ENCODE measurements around the gene SLC35F6.
"Not testable (repeated sequence)": the region's sequence is repeated elsewhere in the genome, so short reads cannot be mapped to it uniquely, and the experiment has no call there.

GRCh38 chr2:26795135-26795534 lies 31.1 kb downstream of the SLC35F6 start:
- not testable (repeated sequence) for TF ChIP-seq CTCF (IDR thresholded peaks at IDR 0.05); JUN (CRISPR knock-in tag; IDR thresholded peaks at IDR 0.05); ATF3 (CRISPR knock-in tag; conservative IDR thresholded peaks at IDR 0.05); USF1 (CRISPR knock-in tag; IDR thresholded peaks at IDR 0.05)
- TF ChIP-seq, protein P1, sequence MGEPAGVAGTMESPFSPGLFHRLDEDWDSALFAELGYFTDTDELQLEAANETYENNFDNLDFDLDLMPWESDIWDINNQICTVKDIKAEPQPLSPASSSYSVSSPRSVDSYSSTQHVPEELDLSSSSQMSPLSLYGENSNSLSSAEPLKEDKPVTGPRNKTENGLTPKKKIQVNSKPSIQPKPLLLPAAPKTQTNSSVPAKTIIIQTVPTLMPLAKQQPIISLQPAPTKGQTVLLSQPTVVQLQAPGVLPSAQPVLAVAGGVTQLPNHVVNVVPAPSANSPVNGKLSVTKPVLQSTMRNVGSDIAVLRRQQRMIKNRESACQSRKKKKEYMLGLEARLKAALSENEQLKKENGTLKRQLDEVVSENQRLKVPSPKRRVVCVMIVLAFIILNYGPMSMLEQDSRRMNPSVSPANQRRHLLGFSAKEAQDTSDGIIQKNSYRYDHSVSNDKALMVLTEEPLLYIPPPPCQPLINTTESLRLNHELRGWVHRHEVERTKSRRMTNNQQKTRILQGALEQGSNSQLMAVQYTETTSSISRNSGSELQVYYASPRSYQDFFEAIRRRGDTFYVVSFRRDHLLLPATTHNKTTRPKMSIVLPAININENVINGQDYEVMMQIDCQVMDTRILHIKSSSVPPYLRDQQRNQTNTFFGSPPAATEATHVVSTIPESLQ (CRISPR knock-in tag; IDR thresholded peaks at IDR 0.05), result not testable (repeated sequence)
